Tongue (tissue), 2 donors: Measurements from ENCODE around the gene ANXA11. TPM values are rescaled to one million over a fixed set of nuclear protein-coding genes. Genes with fewer than 3 reads are reported as not detected.
A peak's percentile ranks its signal among the peaks of the same experiment; 100 is the strongest.
"Not testable (repeated sequence)": the region's sequence is repeated elsewhere in the genome, so short reads cannot be mapped to it uniquely, and the experiment has no call there.

ENCODE experiments used
- DNase-seq: peaks from one replicate; pipeline ENCODE4 v3.0.0-alpha.2; 2015
- total RNA-seq: library from RNA; depleted of rRNA; stranded (reverse); fragments of >200 nt; gene quantifications from one replicate; pipeline ENCODE4 v1.2.3, GENCODE V29; 2014

Gene ANXA11
- total RNA-seq, 1 donor from 2014 or later, result 78.5 TPM

- not testable (repeated sequence) for DNase-seq
Observed at GRCh38 chr10:80145406-80146308, 59.7 kb downstream of the ANXA11 start.

GRCh38 chr10:80144696-80145131, 60.6 kb downstream of the ANXA11 start:
- DNase-seq, result no peak

- DNase-seq, result no peak
Observed at GRCh38 chr10:80144067-80144695, 61.2 kb downstream of the ANXA11 start.

- no peak for DNase-seq
Observed at GRCh38 chr10:80141696-80142460, 63.5 kb downstream of the ANXA11 start.

- no peak for DNase-seq
Observed at GRCh38 chr10:80140251-80140650, 65.1 kb downstream of the ANXA11 start.

- no peak for DNase-seq
Observed at GRCh38 chr10:80139265-80139664, 66.1 kb downstream of the ANXA11 start.

GRCh38 chr10:80137920-80138319, 67.4 kb downstream of the ANXA11 start:
- peak; percentile 52 for DNase-seq

- peak; percentile 89 for DNase-seq
Observed at GRCh38 chr10:80137031-80137862, 68.1 kb downstream of the ANXA11 start.

GRCh38 chr10:80136134-80136571, 69.2 kb downstream of the ANXA11 start:
- DNase-seq, result peak; percentile 85

- not testable (repeated sequence) for DNase-seq
Observed at GRCh38 chr10:80133687-80134086, 71.7 kb downstream of the ANXA11 start.

- DNase-seq, result no peak
Observed at GRCh38 chr10:80133206-80133605, 72.1 kb downstream of the ANXA11 start.

GRCh38 chr10:80132299-80133139, 72.8 kb downstream of the ANXA11 start, which contains the start of gene PLAC9:
PLAC9 (plus strand) TSS chr10:80132730; CDS start chr10:80132763, 33 bp downstream.
- peak; percentile 61 for DNase-seq

- no peak for DNase-seq
Observed at GRCh38 chr10:80131499-80131901, 73.8 kb downstream of the ANXA11 start.

- DNase-seq, result peak; percentile 30
Observed at GRCh38 chr10:80126876-80127275, 78.5 kb downstream of the ANXA11 start.

GRCh38 chr10:80122746-80123145, 82.6 kb downstream of the ANXA11 start:
- no peak for DNase-seq

- DNase-seq, result no peak
Observed at GRCh38 chr10:80122110-80122710, 83.1 kb downstream of the ANXA11 start.

- DNase-seq, result no peak
Observed at GRCh38 chr10:80118669-80119068, 86.7 kb downstream of the ANXA11 start.

GRCh38 chr10:80110986-80111385, 94.4 kb downstream of the ANXA11 start:
- peak; percentile 22 for DNase-seq

GRCh38 chr10:80108576-80109239, 96.6 kb downstream of the ANXA11 start:
- no peak for DNase-seq
